ENCODE measurements around the gene SCPEP1.

Gene SCPEP1

DNA sequence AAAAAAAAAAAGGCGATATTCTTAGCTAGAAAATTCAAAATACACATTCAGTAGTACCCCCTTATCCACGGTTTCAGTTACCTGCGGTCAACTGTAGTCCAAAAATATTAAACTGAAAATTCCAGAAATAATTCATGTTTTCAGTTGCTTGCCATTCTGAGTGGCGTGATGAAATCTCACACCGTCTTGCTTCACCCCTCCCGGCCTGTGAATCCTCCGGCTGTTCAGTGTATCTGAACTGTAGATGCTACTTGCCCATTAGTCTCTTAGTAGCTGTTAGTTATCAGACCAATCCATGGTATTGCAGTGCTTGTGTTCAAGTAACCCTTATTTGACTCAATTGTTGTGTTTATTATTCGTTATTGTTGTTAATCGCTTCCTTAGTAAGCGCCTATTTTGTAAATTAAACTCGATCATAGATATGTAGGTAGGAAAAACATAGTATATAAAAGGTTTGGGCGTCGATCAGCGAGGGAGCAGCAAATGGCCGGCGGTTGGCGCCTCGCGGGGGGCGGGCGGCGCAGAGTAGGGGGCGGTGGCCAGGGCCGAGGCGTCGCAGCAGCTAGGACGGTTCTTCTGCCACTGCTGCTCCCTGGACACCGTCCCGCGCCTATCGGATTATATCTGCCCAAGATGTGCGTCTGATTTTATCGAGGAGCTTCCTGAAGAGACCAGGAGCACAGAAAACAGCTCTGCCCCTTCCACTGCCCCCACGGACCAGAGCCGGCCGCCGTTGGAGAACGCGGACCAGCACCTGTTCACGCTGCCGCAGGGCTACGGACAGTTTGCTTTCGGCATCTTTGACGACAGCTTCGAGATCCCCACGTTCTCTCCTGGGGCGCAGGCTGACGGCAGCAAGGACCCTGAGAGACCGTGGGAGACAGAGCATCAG is 67.3 kb downstream of the SCPEP1 start:
- no peak for DNase-seq

DNA sequence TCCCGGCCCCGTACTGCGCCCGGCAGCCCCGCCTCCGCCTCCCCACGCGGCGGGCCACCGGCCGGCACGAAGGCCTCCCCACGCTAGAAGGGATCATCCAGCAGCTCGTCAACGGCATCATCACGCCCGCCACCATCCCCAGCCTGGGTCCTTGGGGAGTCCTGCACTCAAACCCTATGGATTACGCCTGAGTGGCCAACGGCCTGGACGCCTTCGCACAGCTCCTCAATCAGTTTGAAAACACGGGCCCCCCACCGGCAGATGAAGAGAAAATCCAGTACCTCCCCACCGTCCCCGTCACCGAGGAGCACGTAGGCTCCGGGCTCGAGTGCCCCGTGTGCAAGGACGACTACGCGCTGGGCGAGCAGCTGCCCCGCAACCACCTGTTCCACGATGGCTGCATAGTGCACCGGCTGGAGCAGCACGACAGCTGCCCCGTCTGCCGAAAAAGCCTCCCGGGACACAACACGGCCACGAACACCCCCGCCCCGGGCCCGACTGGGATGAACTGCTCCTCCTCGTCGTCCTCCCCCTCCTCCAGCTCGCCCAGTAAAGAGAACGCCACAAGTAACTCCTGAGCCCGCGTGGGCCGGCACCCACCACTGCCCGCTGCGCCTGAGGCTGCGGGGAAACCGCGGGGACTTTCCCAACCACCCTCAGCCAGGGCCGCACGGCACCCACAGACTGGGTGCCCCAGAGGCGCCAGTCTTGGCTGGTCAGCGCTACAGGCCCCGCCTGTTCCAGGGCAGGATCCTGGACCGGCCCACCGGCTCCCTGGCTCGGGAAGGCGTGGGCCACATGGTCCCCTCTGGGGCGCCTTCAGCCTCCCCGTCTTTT is 68.2 kb downstream of the SCPEP1 start:
- DNase-seq = no peak

DNA sequence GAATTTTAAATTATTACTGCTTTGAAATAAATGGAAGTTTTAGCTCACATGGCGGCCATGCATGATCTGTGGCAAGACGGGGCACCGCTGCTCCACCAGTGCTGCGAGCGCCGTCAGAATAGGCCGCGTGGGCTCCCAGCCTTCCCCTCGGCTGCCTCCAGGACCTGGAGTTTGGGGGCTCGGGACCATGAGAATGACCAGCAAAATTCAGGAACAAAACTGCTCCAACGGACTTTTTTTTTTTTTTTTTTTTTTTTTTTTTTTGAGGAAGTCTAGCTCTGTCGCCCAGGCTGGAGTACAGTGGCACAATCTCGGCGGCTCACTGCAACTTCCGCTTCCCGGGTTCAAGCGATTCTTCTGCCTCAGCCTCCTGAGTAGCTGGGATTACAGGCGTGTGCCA is 68.8 kb downstream of the SCPEP1 start:
- DNase-seq = no peak

DNA sequence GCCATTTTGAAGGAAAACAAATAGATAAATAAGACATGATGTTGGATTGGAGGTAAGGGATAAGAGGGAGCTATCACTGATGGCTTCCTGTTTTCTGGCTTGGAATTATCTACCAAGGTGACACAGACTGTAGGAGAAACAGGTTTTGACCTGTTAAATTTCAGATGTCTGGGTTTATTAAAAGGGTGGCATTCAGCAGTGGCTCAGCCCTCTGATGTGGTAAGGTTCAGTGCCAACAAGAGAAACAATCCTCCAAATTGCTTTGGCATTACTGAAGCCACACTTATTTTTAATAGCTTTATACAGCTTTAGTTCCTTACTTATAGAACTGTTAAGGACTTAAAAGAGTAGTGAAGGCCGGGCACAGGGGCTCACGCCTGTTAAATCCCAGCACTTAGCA is 70.2 kb downstream of the SCPEP1 start:
- DNase-seq = no peak

DNA sequence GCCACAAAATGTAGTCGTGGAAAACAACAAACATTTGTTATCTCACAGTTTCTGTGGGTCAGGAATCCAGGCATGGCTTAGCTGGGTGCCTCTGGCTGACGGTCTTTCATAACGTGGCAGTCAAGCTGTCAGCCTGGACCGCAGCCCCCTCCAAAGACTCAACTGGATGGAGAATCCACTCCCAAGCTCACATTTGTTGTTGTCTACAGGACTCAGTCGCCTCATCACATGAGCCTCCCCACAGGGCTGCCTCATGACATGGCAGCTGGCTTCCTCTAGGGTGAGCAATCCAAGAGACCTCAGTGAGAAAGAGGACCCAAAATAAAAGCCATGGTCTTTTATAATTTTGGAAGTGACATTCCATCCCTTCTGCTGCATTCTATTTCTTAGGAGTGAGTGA is 72.4 kb downstream of the SCPEP1 start:
- DNase-seq = no peak

DNA sequence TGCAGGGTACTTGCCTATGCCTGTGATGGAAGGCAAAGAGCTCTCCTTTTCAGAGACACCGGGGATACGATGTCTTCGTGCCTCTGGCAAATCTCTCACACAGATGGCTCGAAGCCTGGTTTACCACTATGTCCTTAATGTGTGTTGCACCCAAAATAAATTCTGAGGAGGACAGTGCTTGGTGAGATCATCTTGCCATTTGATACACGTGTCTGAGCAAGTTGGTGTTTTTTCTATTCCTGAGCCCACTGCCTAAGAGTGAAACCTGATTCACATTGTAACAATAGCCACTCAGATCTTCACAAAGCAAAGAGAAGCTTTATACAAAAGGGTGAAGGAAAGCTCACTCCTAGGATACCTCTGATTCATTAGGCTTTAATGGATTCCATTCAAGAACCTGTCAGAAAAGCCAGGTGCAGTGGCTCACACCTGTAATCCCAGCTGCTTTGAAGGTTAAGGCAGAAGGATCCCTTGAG is 74.0 kb downstream of the SCPEP1 start:
- DNase-seq = no peak
